ENCODE measurements around the gene BLID. TPM values are rescaled to one million over a fixed set of nuclear protein-coding genes. Genes with fewer than 3 reads are reported as not detected.

The BLID gene
- total RNA-seq, 2 experiments from 2014 or later = not detected

GRCh38 chr11:122103321-122103720 is 12.7 kb downstream of the BLID start:
- H3K36me3 Mint-ChIP-seq (ENCODE audit: low read depth) = no peaks in the 10 kb centered on the region
- TF ChIP-seq CTCF (IDR thresholded peaks at IDR 0.05) = no peak
- no peak for ATAC-seq
- peaks cover 13% of the 10 kb centered on the region for H3K4me1 Mint-ChIP-seq (ENCODE audit: low read depth)
- H3K9me3 Mint-ChIP-seq = no peaks in the 10 kb centered on the region
- no peak overlapping the region for H3K4me3 Mint-ChIP-seq
- ChIA-PET CTCF (no interaction called here), POLR2A (no interaction called here)
- no peak overlapping the region for H3K27ac Mint-ChIP-seq
- intact Hi-C loops (cut with micrococcal nuclease) = no loop called here
- peaks cover 28% of the 10 kb centered on the region for H3K27me3 Mint-ChIP-seq
- no peak for DNase-seq

DNA sequence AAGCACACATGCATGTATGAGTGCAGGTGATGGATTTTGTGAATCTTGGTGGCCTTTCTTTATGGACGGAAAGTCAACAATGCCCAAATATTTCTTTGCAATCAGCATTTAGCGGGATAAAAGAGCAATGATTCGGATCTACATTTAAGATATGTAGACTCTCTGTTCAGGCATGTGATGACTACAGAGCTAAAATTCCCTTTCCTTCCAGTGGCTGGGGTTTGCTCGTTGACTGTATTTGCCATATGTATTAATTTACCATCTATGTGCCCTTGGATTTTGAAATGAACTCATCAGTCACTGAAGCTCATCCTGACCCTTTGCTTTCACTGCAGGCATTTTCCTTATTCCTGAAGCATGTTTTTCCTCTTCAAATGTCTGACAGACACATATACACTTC is 13.6 kb downstream of the BLID start:
- TF ChIP-seq CTCF (IDR thresholded peaks at IDR 0.05) = no peak
- CTCF ChIA-PET = interaction anchor here (1.5 kb wide), 1 partner anchor 448 kb away, joined by 4 read pairs; no protein-coding TSS in a partner anchor
- ATAC-seq = no peak
- POLR2A ChIA-PET = no interaction called here
- no peaks in the 10 kb centered on the region for H3K36me3 Mint-ChIP-seq (ENCODE audit: low read depth)
- no peak for DNase-seq
- H3K4me3 Mint-ChIP-seq = no peak overlapping the region
- peaks cover 13% of the 10 kb centered on the region for H3K4me1 Mint-ChIP-seq (ENCODE audit: low read depth)
- H3K27ac Mint-ChIP-seq = no peak overlapping the region
- peaks cover 35% of the 10 kb centered on the region for H3K27me3 Mint-ChIP-seq
- intact Hi-C loops (cut with micrococcal nuclease) = no loop called here
- no peaks in the 10 kb centered on the region for H3K9me3 Mint-ChIP-seq

GRCh38 chr11:122101625-122102291 is 14.3 kb downstream of the BLID start:
- no peak for TF ChIP-seq CTCF (IDR thresholded peaks at IDR 0.05)
- POLR2A ChIA-PET = no interaction called here
- ATAC-seq = no peak
- CTCF ChIA-PET = interaction anchor here (1.5 kb wide), 1 partner anchor 447 kb away, joined by 4 read pairs; no protein-coding TSS in a partner anchor
- peaks cover 38% of the 10 kb centered on the region for H3K27me3 Mint-ChIP-seq
- no peak overlapping the region for H3K4me3 Mint-ChIP-seq
- no peaks in the 10 kb centered on the region for H3K36me3 Mint-ChIP-seq (ENCODE audit: low read depth)
- peaks cover 13% of the 10 kb centered on the region for H3K4me1 Mint-ChIP-seq (ENCODE audit: low read depth)
- intact Hi-C loops (cut with micrococcal nuclease) = no loop called here
- no peaks in the 10 kb centered on the region for H3K9me3 Mint-ChIP-seq
- H3K27ac Mint-ChIP-seq = no peak overlapping the region
- peak; percentile 3 for DNase-seq

DNA sequence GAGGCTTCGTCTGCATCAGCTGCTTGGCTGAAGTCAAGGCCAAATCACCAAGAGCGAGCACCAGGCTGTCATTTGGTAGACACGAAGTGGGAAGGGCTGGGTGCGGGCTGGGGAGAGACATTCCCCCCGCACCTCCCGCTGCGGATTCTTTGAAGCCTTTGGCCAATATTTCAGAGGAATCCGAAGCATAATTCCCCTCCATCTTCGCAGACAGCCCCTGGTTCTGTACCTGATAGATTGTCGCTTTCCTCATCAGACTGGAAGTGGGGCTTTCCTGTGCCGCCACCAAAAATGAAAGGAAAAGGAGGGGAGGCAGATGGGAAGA is 15.3 kb downstream of the BLID start:
- no peak overlapping the region for H3K4me3 Mint-ChIP-seq
- intact Hi-C loops (cut with micrococcal nuclease) = no loop called here

More for the DNA sequence above, 15.3 kb downstream of the BLID start:
- no peak for DNase-seq
- H3K36me3 Mint-ChIP-seq (ENCODE audit: low read depth) = no peaks in the 10 kb centered on the region
- H3K27me3 Mint-ChIP-seq = peaks cover 38% of the 10 kb centered on the region
- no peak overlapping the region for H3K27ac Mint-ChIP-seq
- TF ChIP-seq CTCF (IDR thresholded peaks at IDR 0.05) = no peak
- POLR2A ChIA-PET = no interaction called here
- CTCF ChIA-PET = interaction anchor here (1.5 kb wide), 1 partner anchor 446 kb away, joined by 4 read pairs; no protein-coding TSS in a partner anchor
- ATAC-seq = no peak
- no peaks in the 10 kb centered on the region for H3K9me3 Mint-ChIP-seq
- peaks cover 13% of the 10 kb centered on the region for H3K4me1 Mint-ChIP-seq (ENCODE audit: low read depth)
